HTERT RPE-1 (cell line): ENCODE measurements around the gene GPRC6A.

Experiments used
- in situ Hi-C: fragments of 300-500 bp; cut with MboI; formaldehyde crosslinking; loops from 4 replicates; pipeline ENCODE4 v1.14.3; 2020; ENCODE audit warnings: low sequenced_read_pairs

Gene GPRC6A

GRCh38 chr6:116797585-116797984 is 31.3 kb downstream of the GPRC6A start:
- in situ Hi-C loops = no loop called here

- in situ Hi-C loops = no loop called here
Measured at GRCh38 chr6:116793224-116793623, 35.7 kb downstream of the GPRC6A start.

- in situ Hi-C loops = no loop called here
Measured at GRCh38 chr6:116783852-116784251, 45.0 kb downstream of the GPRC6A start.

GRCh38 chr6:116779573-116780164 is 49.2 kb downstream of the GPRC6A start:
- in situ Hi-C loops = no loop called here

GRCh38 chr6:116773886-116774285 is 55.0 kb downstream of the GPRC6A start:
- in situ Hi-C loops = no loop called here

GRCh38 chr6:116772450-116772849 is 56.4 kb downstream of the GPRC6A start:
- in situ Hi-C loops = no loop called here

- in situ Hi-C loops = no loop called here
Measured at GRCh38 chr6:116767715-116768114, 61.2 kb downstream of the GPRC6A start.

GRCh38 chr6:116766506-116767176 is 62.2 kb downstream of the GPRC6A start:
- in situ Hi-C loops = no loop called here

GRCh38 chr6:116764961-116765841 is 63.7 kb downstream of the GPRC6A start, which contains the start of gene FAM162B:
FAM162B (minus strand) TSS chr6:116765719; CDS start chr6:116765576, 143 bp downstream.
- in situ Hi-C loops = no loop called here

- in situ Hi-C loops = no loop called here
Measured at GRCh38 chr6:116764629-116764960, 64.3 kb downstream of the GPRC6A start.

GRCh38 chr6:116763906-116764628 is 64.8 kb downstream of the GPRC6A start:
- in situ Hi-C loops = no loop called here

- in situ Hi-C loops = no loop called here
Measured at GRCh38 chr6:116763048-116763447, 65.8 kb downstream of the GPRC6A start.

GRCh38 chr6:116762235-116762634 is 66.6 kb downstream of the GPRC6A start:
- in situ Hi-C loops = no loop called here

GRCh38 chr6:116761779-116762178 is 67.1 kb downstream of the GPRC6A start:
- in situ Hi-C loops = no loop called here

- in situ Hi-C loops = no loop called here
Measured at GRCh38 chr6:116745176-116745575, 83.7 kb downstream of the GPRC6A start.
